ENCODE data around the gene OPA1.

- no peak for TF ChIP-seq GATA2 (IDR thresholded peaks at IDR 0.05; ENCODE audit: low read depth, low read length)
- TF ChIP-seq GATA3 (IDR thresholded peaks at IDR 0.05; ENCODE audit: low read depth, low read length), result no peak
Measured at GRCh38 chr3:193593668-193594030, 641 bp downstream of the OPA1 start.
